ENCODE measurements around the gene CENPN. TPM values are rescaled to one million over a fixed set of nuclear protein-coding genes. Genes with fewer than 3 reads are reported as not detected.

Gene CENPN

DNA sequence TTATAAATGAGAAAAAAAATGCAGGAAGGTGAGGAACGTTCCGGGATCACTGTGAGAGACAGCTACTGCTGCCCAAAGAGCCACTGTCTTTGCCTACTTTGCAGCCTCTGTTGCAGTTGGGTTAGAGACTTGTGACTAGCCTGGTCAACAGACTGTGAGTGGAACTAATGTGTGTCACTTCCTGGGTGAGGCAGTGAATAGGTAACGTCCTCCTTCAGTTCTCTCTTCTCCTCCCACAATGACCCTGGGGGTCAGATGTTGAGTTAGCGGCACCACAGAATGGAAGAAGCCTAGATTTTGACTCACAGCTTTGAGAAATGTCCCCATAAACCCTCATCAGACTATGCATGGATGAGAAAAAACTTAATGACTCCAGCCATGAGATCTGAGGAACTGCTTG, 64.8 kb downstream of the CENPN start:
- no peak overlapping the region for H3K4me3 ChIP-seq (ENCODE audit: low read length)
- peaks cover 20% of the 10 kb centered on the region for H3K4me1 ChIP-seq (ENCODE audit: control insufficient read depth, insufficient read depth, low read length)
- H3K4me2 ChIP-seq (ENCODE audit: low read length) = peak overlapping the region; percentile 8
- no peak overlapping the region for H3K9ac ChIP-seq (ENCODE audit: low read depth, low read length)
- H3K9me3 ChIP-seq (replicated peaks; ENCODE audit: low read length) = no peaks in the 10 kb centered on the region
- no peaks in the 10 kb centered on the region for H3K36me3 ChIP-seq (ENCODE audit: insufficient read depth, low read length)
- H3K27me3 ChIP-seq (ENCODE audit: control insufficient read depth, insufficient read depth, low read length) = no peaks in the 10 kb centered on the region

- Histone ChIP-seq H3K27me3 (ENCODE audit: control insufficient read depth, insufficient read depth, low read length) (no peaks in the 10 kb centered on the region), H3K4me3 (ENCODE audit: low read length) (no peak overlapping the region), H3K9me3 (replicated peaks; ENCODE audit: low read length) (no peaks in the 10 kb centered on the region), H3K36me3 (ENCODE audit: insufficient read depth, low read length) (no peaks in the 10 kb centered on the region), H3K4me1 (ENCODE audit: control insufficient read depth, insufficient read depth, low read length) (peaks cover 14% of the 10 kb centered on the region), H3K4me2 (ENCODE audit: low read length) (no peak overlapping the region), H3K9ac (ENCODE audit: low read depth, low read length) (no peak overlapping the region)
Observed at GRCh38 chr16:81073560-81074330, 66.7 kb downstream of the CENPN start.

GRCh38 chr16:81076566-81077075, 69.6 kb downstream of the CENPN start:
- H3K4me2 ChIP-seq (ENCODE audit: low read length) = peak overlapping the region; percentile 96
- H3K4me1 ChIP-seq (ENCODE audit: control insufficient read depth, insufficient read depth, low read length) = peaks cover 10% of the 10 kb centered on the region
- no peaks in the 10 kb centered on the region for H3K36me3 ChIP-seq (ENCODE audit: insufficient read depth, low read length)
- H3K27me3 ChIP-seq (ENCODE audit: control insufficient read depth, insufficient read depth, low read length) = no peaks in the 10 kb centered on the region
- peak overlapping the region; percentile 96 for H3K9ac ChIP-seq (ENCODE audit: low read depth, low read length)
- H3K9me3 ChIP-seq (replicated peaks; ENCODE audit: low read length) = no peaks in the 10 kb centered on the region
- peak overlapping the region; percentile 89 for H3K4me3 ChIP-seq (ENCODE audit: low read length)

- H3K27me3 ChIP-seq (ENCODE audit: control insufficient read depth, insufficient read depth, low read length) = no peaks in the 10 kb centered on the region
- peaks cover 5% of the 10 kb centered on the region for H3K4me1 ChIP-seq (ENCODE audit: control insufficient read depth, insufficient read depth, low read length)
- H3K36me3 ChIP-seq (ENCODE audit: insufficient read depth, low read length) = no peaks in the 10 kb centered on the region
- no peaks in the 10 kb centered on the region for H3K9me3 ChIP-seq (replicated peaks; ENCODE audit: low read length)
- H3K9ac ChIP-seq (ENCODE audit: low read depth, low read length) = peak within 1 kb of the TSS; percentile 96
- peak within 1 kb of the TSS; percentile 96 for H3K4me2 ChIP-seq (ENCODE audit: low read length)
- H3K4me3 ChIP-seq (ENCODE audit: low read length) = peak within 1 kb of the TSS; percentile 89
Observed at GRCh38 chr16:81077076-81077940, 70.3 kb downstream of the CENPN start, which contains the start of gene C16orf46. Gene C16orf46, minus strand, starts transcription at chr16:81077238. Its CDS starts 13,283 bp downstream, at chr16:81063955.

DNA sequence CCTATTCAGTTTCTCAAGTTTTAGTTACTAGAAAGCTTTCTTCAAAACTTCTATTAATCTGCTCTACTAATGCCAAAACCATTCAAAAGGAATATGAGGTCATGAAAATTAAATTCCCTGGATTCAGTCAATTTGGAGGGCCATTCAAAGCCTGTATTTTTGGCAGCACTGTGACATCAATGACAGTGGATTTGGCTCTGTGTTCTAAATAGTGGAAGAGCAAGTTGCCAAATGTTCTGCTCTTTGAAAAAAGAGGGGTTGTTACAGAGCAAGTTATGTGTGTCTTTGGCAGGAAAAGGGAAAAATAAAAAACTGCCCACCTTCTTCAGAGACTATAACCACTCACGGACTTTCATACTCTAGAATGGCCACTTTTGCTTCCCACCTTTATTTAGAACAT, 73.2 kb downstream of the CENPN start:
- Histone ChIP-seq H3K36me3 (ENCODE audit: insufficient read depth, low read length) (no peaks in the 10 kb centered on the region), H3K4me1 (ENCODE audit: control insufficient read depth, insufficient read depth, low read length) (peaks cover 5% of the 10 kb centered on the region), H3K4me2 (ENCODE audit: low read length) (no peak overlapping the region), H3K4me3 (ENCODE audit: low read length) (no peak overlapping the region), H3K9ac (ENCODE audit: low read depth, low read length) (no peak overlapping the region), H3K27me3 (ENCODE audit: control insufficient read depth, insufficient read depth, low read length) (no peaks in the 10 kb centered on the region), H3K9me3 (replicated peaks; ENCODE audit: low read length) (no peaks in the 10 kb centered on the region)

- no peaks in the 10 kb centered on the region for H3K9me3 ChIP-seq (replicated peaks; ENCODE audit: low read length)
- no peak overlapping the region for H3K4me3 ChIP-seq (ENCODE audit: low read length)
- H3K4me2 ChIP-seq (ENCODE audit: low read length) = no peak overlapping the region
- no peaks in the 10 kb centered on the region for H3K36me3 ChIP-seq (ENCODE audit: insufficient read depth, low read length)
- peaks cover 5% of the 10 kb centered on the region for H3K4me1 ChIP-seq (ENCODE audit: control insufficient read depth, insufficient read depth, low read length)
- no peak overlapping the region for H3K9ac ChIP-seq (ENCODE audit: low read depth, low read length)
- no peaks in the 10 kb centered on the region for H3K27me3 ChIP-seq (ENCODE audit: control insufficient read depth, insufficient read depth, low read length)
Observed at GRCh38 chr16:81081014-81081413, 74.0 kb downstream of the CENPN start.

Small RNAs within 50 kb of the gene (small RNA-seq; reads per million reads assigned to genes)
- not detected for gene AC092718.3

Measured in skeletal muscle satellite cell (primary cell).